Fibroblast of the aortic adventitia (primary cell): ENCODE results near the gene TPO. TPM values are rescaled to one million over a fixed set of nuclear protein-coding genes. Genes with fewer than 3 reads are reported as not detected.

Experiments used
- DNase-seq: peaks from one replicate; pipeline ENCODE4 v3.0.0-alpha.2; 2010; ENCODE audit warnings: low read depth
- H3K4me3 ChIP-seq: 2 replicates; pipeline ENCODE4 v1.5.1; 2011; ENCODE audit warnings: low read depth, mild to moderate bottlenecking, control low read depth, low read length, moderate library complexity
- CTCF ChIP-seq: IDR thresholded peaks from 2 replicates; pipeline ENCODE4 v1.5.1; 2011; ENCODE audit warnings: mild to moderate bottlenecking, low read length, control low read depth, inconsistent platforms; ENCODE audit not compliant: insufficient read depth
- total RNA-seq: library from RNA; depleted of rRNA; stranded (reverse); fragments of >200 nt; gene quantifications from 2 replicates; pipeline ENCODE4 v1.2.3, GENCODE V29; 2012; ENCODE audit warnings: low replicate concordance

The TPO gene
- total RNA-seq, 1 donor, result not detected

GRCh38 chr2:1590596-1591460 lies 177.6 kb downstream of the TPO start:
- no peak overlapping the region for H3K4me3 ChIP-seq
- DNase-seq, result peak; percentile 28
- peak; percentile 3 for TF ChIP-seq CTCF

GRCh38 chr2:1591461-1591770 lies 178.2 kb downstream of the TPO start:
- H3K4me3 ChIP-seq, result no peak overlapping the region
- peak; percentile 16 for DNase-seq
- no peak for TF ChIP-seq CTCF
